ENCODE data around the gene ASB6. TPM values are rescaled to one million over a fixed set of nuclear protein-coding genes. Genes with fewer than 3 reads are reported as not detected.

ASB6 gene
- total and polyA plus RNA-seq, 2 of the 13 experiments (the other 11 are each of a cell fraction or from before 2014, with no cell fraction given), result 8.2 to 8.4 TPM

GRCh38 chr9:129619787-129620668 is 21.9 kb downstream of the ASB6 start (continued):
- TF ChIP-seq MXI1 (IDR thresholded peaks at IDR 0.05; ENCODE audit: borderline replicate concordance, low read depth, low read length) (no peak), FOXO4 (CRISPR knock-in tag; conservative IDR thresholded peaks at IDR 0.05) (no peak), NPAS2 (CRISPR knock-in tag; IDR thresholded peaks at IDR 0.05; ENCODE audit: borderline replicate concordance) (no peak), SKIL (CRISPR knock-in tag; IDR thresholded peaks at IDR 0.05; ENCODE audit: borderline replicate concordance) (no peak), MYC (CRISPR knock-in tag; IDR thresholded peaks at IDR 0.05; ENCODE audit: borderline replicate concordance) (peak; percentile 32; the same call in 1 of the 2 replicates), ZFY (CRISPR knock-in tag; IDR thresholded peaks at IDR 0.05) (peak; percentile 15; the same call in 1 of the 2 replicates), ZHX1 (CRISPR knock-in tag; IDR thresholded peaks at IDR 0.05; ENCODE audit: low read depth) (no peak), ATF5 (CRISPR knock-in tag; IDR thresholded peaks at IDR 0.05; ENCODE audit: low read depth) (no peak), TEAD2 (CRISPR knock-in tag; IDR thresholded peaks at IDR 0.05) (no peak), ZFP90 (CRISPR knock-in tag; IDR thresholded peaks at IDR 0.05; ENCODE audit: borderline replicate concordance) (no peak), POGK (CRISPR knock-in tag; conservative IDR thresholded peaks at IDR 0.05) (peak; percentile 48), ZFYVE20 (CRISPR knock-in tag; IDR thresholded peaks at IDR 0.05; ENCODE audit: borderline replicate concordance, low read depth) (no peak), SSRP1 (CRISPR knock-in tag; IDR thresholded peaks at IDR 0.05) (no peak), POLR2A (IDR thresholded peaks at IDR 0.05; ENCODE audit: insufficient read depth in 1 of 2, low read depth in 2 of 2, low read length in 2 of 2) (peak in 1 of 2 experiments; percentile 16; a peak in 1 of 4 replicates), RBFOX2 (IDR thresholded peaks at IDR 0.05; ENCODE audit: low read depth, low read length) (peak; percentile 51), ZNF614 (CRISPR knock-in tag; IDR thresholded peaks at IDR 0.05; ENCODE audit: borderline replicate concordance) (no peak), SMARCE1 (IDR thresholded peaks at IDR 0.05; ENCODE audit: borderline replicate concordance) (no peak), SMC3 (IDR thresholded peaks at IDR 0.05; ENCODE audit: low read length) (no peak), ZNF652 (CRISPR knock-in tag; IDR thresholded peaks at IDR 0.05; ENCODE audit: borderline replicate concordance, low read depth) (no peak), ZMAT3 (CRISPR knock-in tag; conservative IDR thresholded peaks at IDR 0.05) (no peak), ELF4 (CRISPR knock-in tag; IDR thresholded peaks at IDR 0.05; ENCODE audit: borderline replicate concordance) (no peak)
